GM20000 (cell line): Measurements from ENCODE around the gene UMOD.
"Not testable (repeated sequence)": the region's sequence is repeated elsewhere in the genome, so short reads cannot be mapped to it uniquely, and the experiment has no call there.

ENCODE experiments used
- DNase-seq: peaks from one replicate; pipeline ENCODE4 v3.0.0; 2012; ENCODE audit warnings: low spot score
- TF ChIP-seq, protein P1 (sequence below): IDR thresholded peaks from 2 replicates; pipeline ENCODE4 v1.5.1; 2012; ENCODE audit warnings: mild to moderate bottlenecking, control low read depth; ENCODE audit errors: extremely low read depth, missing control alignments

Gene UMOD

GRCh38 chr16:20329392-20330138, 22.9 kb downstream of the UMOD start:
- TF ChIP-seq, protein P1, sequence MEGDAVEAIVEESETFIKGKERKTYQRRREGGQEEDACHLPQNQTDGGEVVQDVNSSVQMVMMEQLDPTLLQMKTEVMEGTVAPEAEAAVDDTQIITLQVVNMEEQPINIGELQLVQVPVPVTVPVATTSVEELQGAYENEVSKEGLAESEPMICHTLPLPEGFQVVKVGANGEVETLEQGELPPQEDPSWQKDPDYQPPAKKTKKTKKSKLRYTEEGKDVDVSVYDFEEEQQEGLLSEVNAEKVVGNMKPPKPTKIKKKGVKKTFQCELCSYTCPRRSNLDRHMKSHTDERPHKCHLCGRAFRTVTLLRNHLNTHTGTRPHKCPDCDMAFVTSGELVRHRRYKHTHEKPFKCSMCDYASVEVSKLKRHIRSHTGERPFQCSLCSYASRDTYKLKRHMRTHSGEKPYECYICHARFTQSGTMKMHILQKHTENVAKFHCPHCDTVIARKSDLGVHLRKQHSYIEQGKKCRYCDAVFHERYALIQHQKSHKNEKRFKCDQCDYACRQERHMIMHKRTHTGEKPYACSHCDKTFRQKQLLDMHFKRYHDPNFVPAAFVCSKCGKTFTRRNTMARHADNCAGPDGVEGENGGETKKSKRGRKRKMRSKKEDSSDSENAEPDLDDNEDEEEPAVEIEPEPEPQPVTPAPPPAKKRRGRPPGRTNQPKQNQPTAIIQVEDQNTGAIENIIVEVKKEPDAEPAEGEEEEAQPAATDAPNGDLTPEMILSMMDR: no peak
- no peak for DNase-seq

GRCh38 chr16:20327444-20328041, 25.0 kb downstream of the UMOD start, which contains the start of gene GP2:
Gene GP2 (minus strand): TSS chr16:20327513. CDS start chr16:20326431, 1,082 bp downstream.
- DNase-seq: no peak
- TF ChIP-seq, protein P1: no peak

DNA sequence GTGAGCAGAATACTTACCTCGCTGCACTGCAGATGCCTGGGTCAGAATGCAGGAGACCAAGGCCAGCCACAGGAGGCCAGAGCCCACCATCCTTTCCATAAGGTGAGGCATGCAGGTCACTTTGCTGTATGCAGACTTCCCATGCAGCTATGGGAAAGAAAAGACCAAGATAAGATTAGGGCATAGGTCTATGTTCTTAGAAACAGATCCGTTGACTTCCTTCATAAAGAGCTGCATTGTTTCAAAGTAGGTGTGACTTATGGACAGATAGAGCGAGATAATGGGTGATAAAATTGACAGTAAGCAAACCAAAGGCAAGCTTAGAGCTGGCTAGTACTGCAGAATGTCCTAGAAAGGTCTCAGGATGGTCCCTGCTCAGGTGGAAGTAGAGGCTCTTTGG, 26.2 kb downstream of the UMOD start:
- TF ChIP-seq, protein P1: no peak
- no peak for DNase-seq

DNA sequence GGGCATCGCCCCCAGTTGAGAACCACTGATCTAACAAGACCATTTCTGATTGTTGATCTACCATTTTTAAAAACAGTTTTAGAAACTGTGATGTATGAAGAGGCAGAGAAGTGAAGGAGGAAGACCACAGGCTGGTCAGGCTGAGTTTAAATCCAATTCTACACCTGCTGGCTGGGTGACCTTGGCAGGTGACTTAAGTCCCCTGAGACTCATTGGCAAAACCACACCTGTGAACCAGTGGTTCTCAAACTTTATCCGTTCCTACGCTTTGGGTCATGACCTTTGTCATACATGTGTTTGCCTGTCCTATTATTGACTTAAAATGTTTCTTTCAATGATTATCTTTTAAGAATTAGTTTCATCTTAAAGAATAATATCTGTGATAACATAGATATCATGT, 27.5 kb downstream of the UMOD start:
- TF ChIP-seq, protein P1: no peak
- no peak for DNase-seq

- TF ChIP-seq, protein P1: no peak
- no peak for DNase-seq
These were observed 28.9 kb downstream of the UMOD start for GRCh38 chr16:20323591-20324117.

- no peak for DNase-seq
- TF ChIP-seq, protein P1: no peak
These were observed 29.8 kb downstream of the UMOD start for GRCh38 chr16:20322696-20323095.

GRCh38 chr16:20321671-20322070, 30.8 kb downstream of the UMOD start:
- no peak for DNase-seq
- TF ChIP-seq, protein P1: no peak

- DNase-seq: not testable (repeated sequence)
These were observed 31.5 kb downstream of the UMOD start for GRCh38 chr16:20321051-20321450.
